Muscle of arm (tissue), 12 donors: ENCODE measurements around the gene ANO6. TPM values are rescaled to one million over a fixed set of nuclear protein-coding genes. Genes with fewer than 3 reads are reported as not detected.

Source experiments
- DNase-seq: peaks from one replicate; pipeline ENCODE4 v3.0.0-alpha.2; 2013
- polyA plus RNA-seq, 12 donors: library from polyadenylated mRNA; unstranded; fragments of 120-200 nt; gene quantifications; one replicate each; pipeline ENCODE4 v1.2.1, GENCODE V29; 2013; ENCODE audit not compliant: insufficient read length in 12 of 12

Gene ANO6
- polyA plus RNA-seq, 12 donors = 43.2 to 77.2 (median 70.1) TPM; not detected in 1

DNA sequence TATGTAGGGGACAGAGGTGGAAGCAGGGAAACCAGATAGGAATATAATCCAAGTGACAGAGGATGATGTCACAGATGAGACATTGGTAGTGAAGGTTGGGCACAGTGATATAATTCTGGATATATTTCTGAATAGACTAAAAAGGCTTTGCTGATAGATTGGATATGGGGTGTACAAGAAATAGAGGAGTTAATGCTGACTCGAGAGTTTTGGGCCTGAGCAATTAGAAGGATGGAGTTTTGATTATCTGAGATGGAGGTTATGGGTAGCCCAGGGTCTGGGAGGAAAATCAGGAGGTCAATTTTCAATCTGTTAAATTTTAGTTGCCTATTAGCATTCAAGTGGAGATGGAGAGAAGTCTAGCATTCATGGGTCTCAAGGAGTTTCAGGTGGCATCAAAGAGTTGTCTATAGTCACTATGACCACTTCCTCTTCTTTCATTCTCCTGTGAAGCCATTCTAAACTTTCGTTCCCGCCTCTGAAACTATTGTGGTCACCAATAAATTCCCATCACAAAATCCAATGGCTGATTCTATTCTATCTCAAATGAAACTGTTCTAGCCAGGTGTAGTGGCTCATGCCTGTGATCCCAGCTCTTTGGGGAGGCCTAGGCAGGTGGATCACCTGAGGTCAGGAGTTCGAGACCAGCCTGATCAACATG, 10.6 kb upstream of the ANO6 start:
- no peak for DNase-seq

DNA sequence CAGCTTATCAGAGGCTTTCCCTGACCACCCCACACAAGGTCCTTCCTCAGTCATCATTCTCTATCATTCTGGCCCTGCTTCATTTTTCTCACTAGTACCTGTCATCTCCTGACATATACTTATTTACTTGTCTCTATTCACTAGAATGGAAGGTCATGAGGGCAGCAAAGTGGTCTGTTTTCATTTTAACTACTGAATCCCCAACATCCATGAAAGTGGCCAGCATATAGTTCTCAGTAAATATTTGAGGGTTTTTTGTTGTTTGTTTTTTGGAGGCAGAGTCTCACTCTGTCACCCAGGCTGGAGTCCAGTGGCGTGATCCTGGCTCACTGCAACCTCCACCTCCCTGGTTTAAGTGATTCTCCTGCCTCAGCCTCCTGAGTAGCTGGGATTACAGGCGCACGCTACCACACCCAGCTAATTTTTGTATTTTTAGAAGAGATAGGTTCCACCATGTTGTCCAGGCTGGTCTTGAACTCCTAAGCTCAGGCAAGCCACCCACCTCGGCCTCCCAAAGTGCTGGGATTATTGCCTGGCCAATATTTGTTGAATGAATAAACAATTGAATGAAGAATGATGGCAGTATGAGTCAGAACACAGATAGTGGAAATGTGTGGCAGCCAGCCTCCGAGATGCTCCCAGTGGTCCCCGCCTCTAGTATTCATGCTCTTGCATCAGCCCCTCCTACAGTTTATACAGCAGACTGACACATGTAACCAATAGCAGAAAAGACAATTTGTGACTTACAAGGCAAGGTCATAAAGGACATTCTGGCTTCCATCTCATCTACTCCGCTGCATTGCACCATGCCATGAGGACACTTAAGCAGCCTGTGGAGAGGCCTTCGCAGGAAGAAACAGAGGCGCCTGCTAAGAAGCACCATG, 7.0 kb upstream of the ANO6 start:
- DNase-seq = no peak

DNA sequence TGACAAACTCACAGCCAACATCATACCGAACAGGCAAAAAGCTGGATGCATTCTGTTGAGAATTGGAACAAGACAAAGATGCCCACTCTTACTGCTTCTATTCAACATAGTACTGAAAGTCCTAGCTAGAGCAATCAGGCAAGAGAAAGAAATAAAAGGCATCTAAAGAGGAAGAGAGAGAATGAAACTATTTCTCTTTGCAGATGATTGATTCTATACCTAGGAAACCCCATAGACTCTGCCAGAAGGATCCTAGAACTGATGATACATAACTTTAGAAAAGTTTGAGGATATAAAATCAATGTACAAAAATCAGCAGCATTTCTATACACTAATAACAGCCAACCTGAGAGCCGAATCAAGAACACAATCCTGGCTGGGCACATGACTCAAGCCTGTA, 6.1 kb upstream of the ANO6 start:
- DNase-seq = no peak

DNA sequence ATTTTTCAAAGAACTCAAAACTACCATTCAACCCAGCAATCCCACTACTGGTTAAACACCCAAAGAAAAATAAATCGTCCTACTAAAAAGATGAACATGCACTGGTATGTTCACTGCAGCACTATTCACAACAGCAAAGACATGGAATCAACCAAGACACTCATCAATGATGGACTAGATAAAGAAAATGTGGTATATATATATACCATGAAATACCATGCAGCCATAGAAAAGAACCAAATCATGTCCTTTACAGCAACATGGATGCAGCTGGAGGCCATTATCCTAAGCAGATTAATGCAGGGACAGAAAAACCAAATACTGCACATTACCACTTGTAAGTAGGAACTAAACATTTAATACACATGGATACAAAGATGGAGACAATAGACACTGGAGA, 3.8 kb upstream of the ANO6 start:
- DNase-seq = no peak

DNA sequence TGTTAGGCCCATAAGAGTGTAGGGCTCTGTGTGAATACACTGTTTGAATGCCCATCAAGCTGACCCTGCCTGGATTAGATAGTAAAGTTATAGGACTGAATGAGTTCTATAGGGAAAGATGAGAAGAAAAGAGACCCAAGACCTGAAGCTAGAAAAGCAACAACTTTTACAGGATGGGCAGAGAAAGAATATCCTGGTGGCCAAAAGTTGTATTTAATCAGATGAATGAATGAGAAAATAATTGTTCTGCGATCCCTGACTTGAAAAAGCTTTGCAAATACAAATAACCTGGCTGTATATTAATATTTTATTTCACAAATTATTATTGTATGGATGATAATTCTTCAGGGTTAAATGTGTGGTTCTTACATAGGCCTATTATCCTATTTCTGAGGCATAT, 2.8 kb upstream of the ANO6 start:
- DNase-seq = no peak

DNA sequence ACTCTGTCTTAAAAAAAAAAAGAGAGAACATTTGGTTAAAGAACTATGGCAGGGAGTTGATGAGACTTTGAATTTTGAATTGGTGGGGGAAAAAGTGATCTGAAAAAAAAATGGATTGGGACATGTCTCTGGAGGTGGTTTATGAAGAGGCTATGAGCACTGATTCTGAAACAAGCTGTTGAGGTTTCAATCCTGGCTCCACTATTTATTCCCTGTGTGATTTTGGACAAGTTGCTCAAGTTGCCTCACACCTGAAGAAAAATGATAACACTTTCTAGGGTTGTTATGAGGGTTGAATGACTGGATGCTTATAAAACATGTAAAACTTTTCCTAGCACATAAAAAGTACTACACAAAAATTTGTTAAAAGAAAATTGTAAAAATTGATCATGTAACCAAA, 1.8 kb upstream of the ANO6 start:
- DNase-seq = no peak

DNA sequence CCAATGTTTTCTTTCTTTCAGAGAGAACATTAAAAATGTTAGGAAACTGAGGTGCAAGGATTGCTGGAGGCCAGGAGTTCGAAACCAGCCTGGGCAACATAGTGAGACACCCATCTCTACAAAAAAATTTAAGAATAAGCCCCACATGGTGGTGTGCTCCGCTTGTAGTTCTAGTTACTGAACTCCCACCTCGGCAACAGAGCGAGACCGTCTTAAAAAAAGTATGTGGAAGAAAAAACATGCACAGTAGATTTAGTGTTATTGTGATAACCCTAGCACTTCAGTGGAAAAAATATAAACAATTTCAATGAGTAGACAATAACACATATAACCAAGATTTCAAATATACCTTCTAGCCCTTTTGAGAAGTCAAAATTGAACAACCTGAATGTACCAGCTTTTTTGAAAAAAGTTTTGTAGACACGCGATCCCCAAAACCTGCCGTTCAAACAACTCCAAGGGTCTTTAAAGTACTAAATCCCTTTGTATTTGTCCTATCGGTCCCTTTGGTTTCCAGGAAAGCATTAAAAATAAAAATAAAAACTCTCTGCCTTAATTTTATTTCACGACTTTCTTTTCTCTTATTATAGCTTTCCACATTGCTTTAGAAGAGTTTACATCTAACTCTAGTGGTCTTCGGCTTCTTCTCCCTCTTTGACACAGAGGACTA, 1.0 kb upstream of the ANO6 start:
- DNase-seq = peak; percentile 49

DNA sequence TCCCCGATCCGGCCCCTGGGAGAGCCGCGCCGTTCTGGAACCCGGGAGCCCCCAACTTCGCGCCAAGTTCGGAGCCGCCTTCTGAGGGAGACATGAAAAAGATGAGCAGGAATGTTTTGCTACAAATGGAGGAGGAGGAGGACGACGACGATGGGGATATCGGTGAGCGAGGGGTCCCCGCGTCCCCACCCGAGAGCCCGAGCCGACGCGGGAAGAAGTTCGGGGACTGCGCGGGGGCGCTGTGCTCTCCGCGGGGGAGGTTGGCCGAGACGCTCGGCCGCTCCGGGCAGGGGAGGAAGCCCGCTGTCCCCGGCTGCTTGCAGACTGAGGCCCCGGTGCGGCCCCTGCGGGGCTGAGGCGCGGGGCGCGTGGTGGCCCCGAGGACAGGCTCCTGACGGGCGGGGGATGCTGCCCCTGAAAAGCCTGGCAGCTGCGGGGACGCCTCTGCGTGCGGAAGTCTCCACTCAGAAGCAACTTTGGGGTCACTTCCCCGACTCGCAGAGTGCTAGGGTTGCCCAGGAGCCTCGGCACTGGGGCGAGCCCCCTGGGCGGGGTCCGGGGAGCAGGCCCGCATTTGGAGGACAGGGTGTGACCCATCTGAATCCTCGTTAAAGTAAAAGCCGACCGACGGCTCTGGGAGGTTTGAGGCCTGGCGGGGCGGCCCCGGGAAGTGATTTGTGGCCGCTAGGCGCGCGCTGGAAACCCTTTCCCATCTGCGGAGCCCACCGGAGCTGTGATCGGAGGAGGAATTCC, 511 bp downstream of the ANO6 start:
- peak; percentile 66 for DNase-seq

DNA sequence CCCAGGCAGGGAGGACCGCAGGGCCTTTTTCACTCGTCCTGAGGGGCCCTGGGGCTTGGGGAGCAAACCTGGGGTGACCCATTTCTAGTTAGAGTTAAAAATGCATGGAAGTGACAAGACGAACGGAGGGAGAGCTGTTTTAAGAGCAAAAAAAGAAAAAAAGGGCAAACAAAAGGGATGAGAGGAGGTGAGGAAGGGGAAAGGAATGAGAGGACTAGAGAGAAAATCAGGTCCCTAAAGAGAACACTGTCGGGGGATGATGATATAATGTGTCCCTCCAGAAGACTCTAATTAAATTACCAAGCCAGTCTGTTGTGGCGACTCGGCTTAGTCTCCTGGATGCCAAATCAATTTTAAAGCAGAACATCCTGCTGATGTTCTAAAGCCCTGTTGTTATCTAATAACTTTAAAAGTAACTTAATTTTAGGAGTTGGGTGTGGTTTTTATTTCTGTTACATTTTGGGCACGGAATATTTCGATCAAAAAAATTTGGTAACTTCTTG, 1.1 kb downstream of the ANO6 start:
- DNase-seq = no peak

DNA sequence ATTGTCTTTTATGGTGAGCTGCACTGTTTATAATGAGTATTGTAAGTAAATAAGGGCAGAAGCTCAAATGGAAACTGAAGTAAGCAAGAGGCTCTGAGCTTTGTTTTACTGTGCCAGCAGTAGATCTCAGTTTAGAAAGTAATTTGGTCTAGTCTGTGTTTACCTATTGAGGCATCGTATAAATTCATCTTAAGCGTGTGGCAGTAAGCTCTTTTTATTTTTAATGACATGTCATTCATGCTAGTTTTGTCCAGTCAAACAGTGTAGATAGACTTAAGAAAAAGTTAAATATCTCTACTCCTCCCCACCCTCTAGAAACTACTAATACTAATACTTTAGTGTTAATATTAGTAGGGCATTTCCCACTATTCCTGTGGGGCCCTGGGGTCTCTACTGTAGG, 2.0 kb downstream of the ANO6 start:
- DNase-seq = no peak

DNA sequence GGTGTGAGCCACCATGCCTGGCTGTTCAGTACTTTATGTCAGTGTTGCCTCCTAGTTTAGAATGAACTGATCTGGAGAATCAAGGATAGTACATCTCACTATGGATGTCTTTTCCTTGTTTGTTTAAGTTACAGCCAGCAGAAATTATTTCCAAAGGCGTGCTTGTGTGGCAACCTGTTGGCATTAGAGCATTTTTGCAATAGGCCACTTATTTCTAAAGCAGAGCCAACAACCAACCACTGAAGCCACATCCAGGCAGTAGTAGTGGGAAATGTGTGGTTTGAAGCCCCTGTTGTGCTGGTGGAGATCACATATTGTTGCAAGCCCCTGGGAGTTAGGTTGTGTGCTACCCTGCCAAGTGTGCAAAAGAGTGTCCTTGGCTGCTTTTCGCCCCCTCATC, 3.7 kb downstream of the ANO6 start:
- no peak for DNase-seq

DNA sequence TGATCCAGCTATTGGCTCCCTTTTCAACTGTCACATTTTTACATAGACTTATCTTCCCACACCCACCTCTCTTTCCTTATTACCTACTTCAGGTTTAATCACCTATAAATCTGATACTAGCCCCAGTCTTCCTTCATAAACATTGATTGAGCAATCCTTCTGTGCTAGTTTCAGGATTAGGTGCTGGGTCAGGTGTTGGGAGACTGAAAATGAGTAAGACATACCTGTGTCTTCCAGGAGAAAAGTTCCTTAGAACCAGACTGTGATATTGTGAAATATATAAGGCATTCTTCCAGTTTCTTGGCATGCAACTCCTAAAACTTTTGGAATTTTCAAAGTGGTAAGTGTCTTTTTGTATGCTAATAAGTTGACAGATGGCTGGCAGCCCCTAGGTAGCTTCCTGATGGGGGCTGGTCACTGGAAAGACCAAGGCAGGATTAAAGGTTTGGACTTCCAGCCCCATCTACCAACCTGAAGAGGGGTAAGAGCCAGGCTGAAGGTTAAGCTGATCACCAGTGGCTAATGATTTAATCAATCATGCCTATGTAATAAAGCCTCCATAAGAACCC, 4.6 kb downstream of the ANO6 start:
- no peak for DNase-seq

DNA sequence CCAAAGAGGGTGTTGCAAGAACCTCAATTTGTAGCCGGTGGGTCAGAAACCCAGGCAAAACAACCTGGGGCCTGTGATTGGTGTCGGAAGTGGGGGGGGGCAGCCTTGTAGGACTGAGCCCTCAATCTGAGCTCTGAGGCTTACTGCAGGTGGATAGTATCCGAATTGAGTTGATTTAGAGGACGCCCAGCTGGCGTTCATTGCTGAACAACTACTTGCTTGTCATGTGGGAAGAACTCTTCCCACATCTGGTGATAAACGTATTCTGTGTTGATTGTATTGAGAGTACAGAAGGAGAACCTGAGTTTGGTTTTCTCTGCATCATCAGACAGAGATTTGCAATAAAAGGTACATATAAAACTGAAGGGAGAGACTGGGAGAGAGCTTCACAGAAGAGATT, 5.1 kb downstream of the ANO6 start:
- no peak for DNase-seq

DNA sequence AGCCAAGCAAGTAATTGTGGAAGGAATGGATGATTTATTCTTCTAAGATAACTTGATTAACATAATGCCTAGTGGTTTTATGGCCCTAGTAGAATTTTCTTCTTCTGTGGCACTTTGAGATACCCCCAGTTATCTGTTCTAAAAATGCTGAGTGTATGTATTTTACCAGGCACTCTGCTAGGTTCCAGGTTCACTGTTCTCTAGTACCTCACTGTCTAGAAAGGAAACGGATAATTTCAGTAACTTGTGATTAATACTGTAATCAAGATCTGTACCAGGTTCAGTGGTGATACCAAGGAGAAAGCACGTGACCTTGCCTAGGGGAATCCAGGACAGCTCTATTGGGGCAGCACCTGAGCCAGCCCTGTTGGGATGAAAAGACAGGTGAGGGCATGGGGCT, 8.0 kb downstream of the ANO6 start:
- DNase-seq = no peak

DNA sequence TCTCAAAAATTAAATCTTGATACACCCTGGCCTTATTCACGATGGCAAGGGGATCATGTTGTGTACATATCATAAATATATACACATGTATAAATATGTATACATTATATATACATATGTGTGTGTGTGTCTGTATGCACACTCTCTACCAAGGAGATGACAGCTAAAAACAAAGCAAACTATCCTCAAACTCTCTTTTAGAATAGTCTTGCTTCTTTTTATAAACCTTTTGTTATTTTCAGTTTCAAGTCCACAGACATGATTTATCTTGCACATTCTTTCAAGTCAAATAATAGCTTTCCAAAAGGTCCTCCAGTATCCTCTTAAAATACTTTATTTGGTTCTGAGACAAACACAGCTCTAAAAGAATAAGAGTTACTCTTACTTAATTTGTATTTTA, 8.4 kb downstream of the ANO6 start:
- DNase-seq = no peak

DNA sequence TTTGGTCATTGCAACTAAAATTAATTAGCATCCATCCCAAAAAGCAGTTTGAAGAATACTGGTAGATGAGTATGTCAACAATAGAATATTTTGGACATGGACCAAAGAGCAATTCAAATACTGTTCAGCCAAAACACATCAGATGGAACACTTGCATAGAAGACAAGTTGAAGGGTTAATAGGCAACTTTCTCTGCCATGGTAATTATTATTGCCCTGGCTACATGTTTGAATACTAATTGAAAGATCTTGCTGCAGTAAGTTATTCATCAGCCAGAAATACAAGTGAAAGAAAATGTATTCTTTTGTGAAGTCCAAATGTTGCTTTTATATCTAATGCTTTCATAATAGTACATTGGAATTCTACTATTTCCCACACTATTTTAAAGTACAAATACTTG, 10.1 kb downstream of the ANO6 start:
- no peak for DNase-seq

DNA sequence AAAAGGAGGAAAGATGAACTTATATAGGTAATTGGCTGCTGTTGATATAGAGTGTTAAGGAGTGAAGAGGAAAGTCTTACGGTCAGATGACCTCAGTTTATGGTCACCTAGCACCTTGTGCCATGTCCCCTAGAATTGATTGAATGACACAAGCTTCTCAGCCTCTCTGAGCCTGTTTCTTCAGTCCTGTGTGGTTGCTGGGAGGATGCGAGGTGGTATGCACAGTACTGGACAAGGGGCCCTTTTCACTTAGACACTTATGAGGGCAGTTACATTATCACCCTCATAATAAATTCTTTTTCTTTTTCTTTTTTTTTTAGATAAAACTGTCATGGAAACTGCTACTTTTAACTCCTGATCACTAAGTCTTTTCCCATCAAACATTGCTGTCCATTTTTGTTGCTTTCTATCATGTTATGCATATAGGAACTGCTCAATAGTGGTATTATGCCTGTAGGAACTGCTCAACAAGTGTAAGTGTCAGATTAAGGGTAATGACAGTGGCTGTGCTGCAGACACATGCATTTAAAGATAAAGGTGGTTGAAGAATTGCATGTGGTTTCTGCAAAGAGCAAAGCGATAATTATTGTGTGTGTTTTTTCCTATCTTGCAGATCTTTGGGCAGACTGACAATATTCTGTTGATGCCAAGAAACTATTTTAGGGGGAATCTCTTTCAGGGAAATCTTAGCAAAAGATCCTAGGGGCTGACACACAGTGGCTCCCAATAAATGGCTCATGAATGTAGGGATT, 11.6 kb downstream of the ANO6 start:
- no peak for DNase-seq

DNA sequence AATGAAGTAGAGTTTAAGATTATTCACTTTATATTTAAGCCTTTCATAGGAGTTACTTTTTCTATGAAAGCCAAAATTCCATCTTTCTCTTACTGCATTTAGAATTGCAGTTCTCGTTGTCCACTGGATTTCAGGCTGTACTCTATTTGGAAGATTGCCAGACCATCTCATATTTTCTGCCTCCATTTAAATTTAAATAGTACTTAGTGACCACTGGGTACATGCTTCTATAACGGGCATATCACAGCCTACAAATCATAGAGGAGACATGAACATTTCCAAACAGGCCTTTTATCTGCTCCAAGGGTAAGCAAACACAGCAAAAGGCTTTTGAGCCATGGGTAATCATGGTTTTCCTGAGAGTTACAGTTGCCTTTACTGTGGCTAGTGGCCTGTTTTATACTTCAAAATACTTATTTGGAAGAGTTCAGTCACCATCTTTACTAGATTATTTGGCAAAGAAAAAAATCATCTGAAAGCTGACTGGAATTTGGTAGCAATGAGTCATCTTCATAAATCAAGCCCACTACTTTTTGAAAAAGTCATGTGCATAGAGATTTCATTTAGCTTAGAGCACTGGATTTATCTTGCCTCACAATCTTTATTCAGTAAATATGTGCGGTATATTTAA, 15.7 kb downstream of the ANO6 start:
- DNase-seq = no peak

DNA sequence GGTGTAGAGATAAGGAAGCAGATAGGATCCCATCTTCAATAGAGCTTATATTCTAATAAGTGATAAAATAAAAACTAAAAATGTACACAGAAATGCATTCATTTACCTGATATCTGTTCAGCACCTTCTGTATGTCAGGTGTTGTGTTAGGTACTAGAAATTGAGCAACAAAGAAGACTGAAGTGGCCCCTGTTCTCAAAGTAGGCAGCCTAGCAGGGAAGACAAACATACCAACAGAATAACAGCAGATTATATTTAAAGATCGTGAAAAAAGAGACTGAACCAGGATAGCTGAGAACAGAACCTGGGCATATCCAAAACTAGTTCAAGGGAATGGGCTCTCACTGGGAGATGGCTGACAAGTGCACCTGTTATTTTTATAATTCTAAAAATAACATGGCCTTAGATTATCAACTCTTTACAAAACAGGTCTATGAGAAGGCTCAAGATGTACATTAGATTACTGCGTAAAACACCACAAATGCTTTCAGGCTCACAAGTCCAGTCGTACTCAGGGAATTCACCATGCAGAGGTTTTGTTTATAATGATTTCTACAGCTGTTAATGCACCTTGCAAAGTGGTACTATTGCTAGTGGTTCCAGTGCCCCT, 16.4 kb downstream of the ANO6 start:
- DNase-seq = no peak
